Mucosa of rectum (tissue), 2 donors: ENCODE results near the gene ADAM12.

Experiments
- H3K27ac ChIP-seq, 2 donors: one replicate each; pipeline ENCODE4 v1.7.0; 2013; ENCODE audit warnings: inconsistent platforms in 2 of 2, low read depth in 2 of 2, low read length in 2 of 2
- H3K27me3 ChIP-seq, 2 donors: one replicate each; pipeline ENCODE4 v1.7.0; 2013; ENCODE audit warnings: low read length in 2 of 2; ENCODE audit not compliant: control insufficient read depth in 2 of 2, insufficient read depth in 2 of 2
- H3K36me3 ChIP-seq, 2 donors: one replicate each; pipeline ENCODE4 v1.7.0; 2013; ENCODE audit warnings: low read length in 2 of 2; ENCODE audit not compliant: control insufficient read depth in 2 of 2, insufficient read depth in 2 of 2
- H3K4me1 ChIP-seq, 2 donors: one replicate each; pipeline ENCODE4 v1.7.0; 2013; ENCODE audit warnings: low read length in 2 of 2, mild to moderate bottlenecking in 1 of 2; ENCODE audit not compliant: control insufficient read depth in 2 of 2, insufficient read depth in 2 of 2
- H3K4me3 ChIP-seq, 2 donors: one replicate each; pipeline ENCODE4 v1.7.0; 2013; ENCODE audit warnings: low read length in 2 of 2
- H3K9ac ChIP-seq, 2 donors: one replicate each; pipeline ENCODE4 v1.7.0; 2013; ENCODE audit warnings: low read length in 2 of 2, low read depth in 1 of 2, mild to moderate bottlenecking in 1 of 2
- H3K9me3 ChIP-seq, 2 donors: one replicate each; pipeline ENCODE4 v1.7.0; 2013; ENCODE audit warnings: low read length in 2 of 2; ENCODE audit not compliant: control insufficient read depth in 2 of 2
- donor health status: healthy.
- donor health status: Normal muscosa, but diverticular disease.

The ADAM12 gene

DNA sequence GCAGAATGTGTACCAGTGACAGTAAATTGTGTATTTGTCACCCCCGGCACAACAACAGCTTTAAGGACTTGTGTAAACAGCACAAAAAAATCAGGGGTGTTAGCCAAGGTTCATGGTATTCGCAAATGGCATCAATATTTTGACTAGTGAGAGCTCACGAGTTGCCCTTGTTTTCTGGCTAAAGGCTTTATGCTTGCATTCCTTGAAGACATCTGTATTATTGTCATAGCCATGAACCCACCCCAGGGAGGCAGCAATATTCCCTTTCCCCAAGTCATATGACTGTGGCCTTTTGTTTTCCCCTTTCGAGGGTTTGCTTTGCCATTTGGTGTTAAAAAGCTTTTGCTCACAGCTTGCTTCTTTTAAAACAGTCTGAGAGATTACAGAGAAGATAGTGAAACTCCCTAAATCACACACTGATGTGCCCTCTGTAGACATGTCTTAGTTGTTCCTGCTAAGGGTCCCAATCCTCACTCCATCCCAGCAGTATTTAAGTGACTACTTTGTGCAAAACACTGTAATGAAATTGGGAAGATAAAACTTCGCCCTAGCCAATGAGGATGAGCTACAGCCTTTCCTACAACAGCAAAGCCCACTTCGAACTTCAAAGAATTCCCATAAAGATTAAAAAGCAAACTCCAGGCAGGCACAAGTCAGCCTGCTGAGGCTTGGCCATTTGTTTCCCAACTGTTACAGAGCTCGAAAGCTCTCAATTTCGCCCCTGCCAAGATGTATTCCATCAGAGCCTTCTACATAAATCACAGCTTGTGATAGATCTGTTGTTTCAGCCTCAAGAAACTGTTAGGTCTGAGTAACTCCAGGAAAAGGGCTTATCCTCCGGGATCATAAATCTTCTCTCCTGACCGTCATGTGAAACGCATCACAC lies 172.3 kb downstream of the ADAM12 start:
- H3K27ac ChIP-seq = no peak overlapping the region
- no peaks in the 10 kb centered on the region for H3K4me1 ChIP-seq
- no peaks in the 10 kb centered on the region for H3K27me3 ChIP-seq
- H3K9ac ChIP-seq = no peak overlapping the region
- no peaks in the 10 kb centered on the region for H3K36me3 ChIP-seq
- no peaks in the 10 kb centered on the region for H3K9me3 ChIP-seq
- H3K4me3 ChIP-seq = no peak overlapping the region

DNA sequence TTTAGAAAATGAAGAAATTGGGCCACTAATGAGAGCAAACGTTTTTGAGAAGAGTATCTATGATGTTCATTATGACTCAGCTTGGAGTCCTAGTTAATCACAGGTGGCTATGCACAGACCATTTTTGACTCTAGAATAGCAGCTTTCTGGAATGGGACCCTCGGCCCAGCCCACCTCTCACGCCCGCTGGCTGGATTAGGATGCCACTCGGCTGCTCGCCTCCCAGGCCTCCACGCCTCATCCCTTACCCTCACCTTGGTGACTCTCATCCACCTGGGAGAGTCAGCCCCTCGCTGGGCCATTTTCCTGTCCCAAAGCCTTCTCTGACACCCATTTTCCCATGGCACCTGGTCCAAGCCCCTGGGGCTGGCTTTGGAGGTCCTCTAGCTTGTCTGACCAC lies 173.6 kb downstream of the ADAM12 start:
- Histone ChIP-seq H3K4me3 (no peak overlapping the region), H3K27ac (no peak overlapping the region), H3K9me3 (no peaks in the 10 kb centered on the region), H3K36me3 (no peaks in the 10 kb centered on the region), H3K9ac (no peak overlapping the region), H3K4me1 (no peaks in the 10 kb centered on the region), H3K27me3 (no peaks in the 10 kb centered on the region)

DNA sequence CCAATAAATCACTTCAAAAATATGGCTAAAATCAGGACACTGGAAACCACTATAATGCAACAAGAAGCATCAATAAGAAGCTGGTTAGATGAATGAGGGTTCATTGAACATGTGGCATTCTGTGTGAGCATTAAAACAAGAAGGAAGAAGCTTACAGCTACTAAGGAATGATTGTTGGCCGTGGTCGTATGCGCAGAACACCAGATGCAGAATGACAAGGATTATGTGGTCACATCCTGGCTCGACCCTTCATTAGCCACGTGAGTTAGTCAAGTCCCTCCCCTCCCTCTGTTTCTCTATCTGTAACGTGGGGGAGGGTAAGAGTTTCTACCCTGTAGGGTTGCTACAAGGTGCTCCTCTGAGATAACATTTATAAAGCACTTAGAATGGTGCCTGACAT lies 174.3 kb downstream of the ADAM12 start:
- H3K4me1 ChIP-seq = no peaks in the 10 kb centered on the region

DNA sequence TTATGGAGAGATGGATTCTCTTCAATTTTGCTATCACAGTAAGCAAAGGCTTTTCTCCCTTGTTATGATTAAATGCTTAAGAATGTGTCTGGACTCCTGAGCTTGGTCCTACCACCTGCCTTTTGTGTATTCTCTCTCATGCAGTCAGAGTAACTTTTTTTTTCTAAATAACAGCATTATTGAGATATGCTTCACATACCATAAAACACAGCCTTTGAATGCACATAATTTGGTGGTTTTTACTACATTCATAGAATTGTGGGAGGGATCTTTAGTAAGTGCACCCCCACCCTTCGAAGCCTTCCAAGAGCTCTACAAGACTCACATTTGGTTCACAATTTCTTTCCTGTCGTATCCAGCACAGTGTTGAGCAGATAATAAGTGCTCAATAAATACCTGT lies 175.5 kb downstream of the ADAM12 start:
- Histone ChIP-seq H3K27ac (no peak overlapping the region), H3K9ac (no peak overlapping the region), H3K27me3 (no peaks in the 10 kb centered on the region), H3K9me3 (no peaks in the 10 kb centered on the region), H3K4me1 (no peaks in the 10 kb centered on the region), H3K36me3 (no peaks in the 10 kb centered on the region), H3K4me3 (no peak overlapping the region)

More for the DNA sequence above, 174.3 kb downstream of the ADAM12 start:
- H3K27ac ChIP-seq = no peak overlapping the region
- no peak overlapping the region for H3K4me3 ChIP-seq
- H3K36me3 ChIP-seq = no peaks in the 10 kb centered on the region
- H3K27me3 ChIP-seq = no peaks in the 10 kb centered on the region
- no peak overlapping the region for H3K9ac ChIP-seq
- H3K9me3 ChIP-seq = no peaks in the 10 kb centered on the region

DNA sequence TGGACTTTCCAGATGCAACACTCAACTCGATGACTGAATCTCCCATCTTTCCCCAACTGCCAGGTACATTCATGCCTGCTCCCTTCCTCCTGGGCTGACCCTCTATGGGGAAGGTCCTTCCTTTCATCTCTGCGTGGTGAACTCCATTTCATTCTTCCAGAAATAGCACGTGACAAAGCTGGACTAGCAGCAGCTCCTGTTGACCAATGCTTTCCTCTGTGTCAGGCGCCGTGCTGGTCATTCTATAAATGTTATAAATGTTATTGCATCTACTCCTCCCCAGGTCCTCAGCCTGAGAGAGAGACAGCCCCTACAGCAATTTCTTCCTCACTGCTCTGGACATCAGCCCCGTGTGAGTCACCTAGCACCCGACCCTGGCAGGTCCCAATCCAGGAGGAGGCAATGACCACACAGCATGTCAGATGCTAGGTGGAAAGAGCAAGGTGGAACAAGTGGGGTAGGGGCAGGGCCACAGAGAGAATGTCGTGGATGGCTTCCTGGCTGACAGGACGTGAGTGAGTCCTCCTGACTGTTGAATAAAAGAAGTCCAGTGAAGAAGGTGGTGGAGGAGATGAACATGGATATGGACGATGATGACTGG lies 178.1 kb downstream of the ADAM12 start:
- no peaks in the 10 kb centered on the region for H3K27me3 ChIP-seq
- no peaks in the 10 kb centered on the region for H3K9me3 ChIP-seq
- H3K4me3 ChIP-seq = no peak overlapping the region
- H3K4me1 ChIP-seq = no peaks in the 10 kb centered on the region
- no peaks in the 10 kb centered on the region for H3K36me3 ChIP-seq
- H3K9ac ChIP-seq = no peak overlapping the region
- H3K27ac ChIP-seq = no peak overlapping the region

DNA sequence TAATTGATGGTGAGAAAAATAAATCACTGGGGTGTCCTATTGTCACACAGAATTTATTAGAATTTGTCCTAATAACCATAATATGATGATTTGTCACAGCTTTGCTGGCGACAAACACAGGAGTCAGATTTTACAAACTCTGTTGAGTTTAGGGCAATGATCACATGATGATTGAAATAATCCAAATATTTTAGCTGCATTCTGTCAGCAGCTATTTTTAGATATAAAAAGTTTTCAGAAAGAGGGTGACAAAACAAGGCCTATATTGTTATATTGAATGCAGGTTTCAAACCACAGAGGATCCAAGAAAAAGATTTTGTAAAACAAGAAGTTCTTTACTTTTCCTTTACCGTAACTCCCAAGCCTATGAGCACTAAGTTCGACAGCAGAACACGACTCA lies 178.8 kb downstream of the ADAM12 start:
- Histone ChIP-seq H3K27ac (no peak overlapping the region), H3K9me3 (no peaks in the 10 kb centered on the region), H3K9ac (no peak overlapping the region), H3K36me3 (no peaks in the 10 kb centered on the region), H3K4me3 (no peak overlapping the region), H3K4me1 (no peaks in the 10 kb centered on the region), H3K27me3 (no peaks in the 10 kb centered on the region)

DNA sequence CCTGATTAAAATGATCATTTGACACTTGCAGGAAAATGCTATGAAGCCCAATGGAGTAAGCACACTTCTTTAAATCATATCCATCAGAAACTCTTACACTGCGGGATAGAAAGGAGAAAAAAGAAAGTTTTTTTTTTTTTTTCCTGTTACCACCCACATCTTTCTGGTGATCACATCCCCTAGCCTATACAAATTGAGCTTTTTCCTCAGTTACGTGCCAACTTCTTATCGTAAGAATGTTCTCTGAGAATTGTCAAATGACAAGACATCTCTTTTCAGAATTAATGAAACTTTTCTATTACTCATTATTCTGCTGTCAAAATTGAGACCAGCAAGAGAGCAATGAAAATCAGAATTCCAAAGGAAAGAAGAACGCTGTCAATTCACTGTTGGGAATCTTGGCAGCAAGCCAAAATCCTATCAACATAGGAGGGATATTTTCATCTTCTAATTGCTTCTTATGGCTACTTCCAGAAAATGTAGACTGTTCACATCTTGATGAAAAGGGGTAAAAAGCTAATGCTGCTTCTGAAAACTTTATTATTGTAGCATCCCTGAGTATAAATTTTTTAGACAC lies 179.5 kb downstream of the ADAM12 start:
- no peaks in the 10 kb centered on the region for H3K27me3 ChIP-seq
- no peaks in the 10 kb centered on the region for H3K4me1 ChIP-seq
- no peak overlapping the region for H3K27ac ChIP-seq
- H3K4me3 ChIP-seq = no peak overlapping the region
- no peak overlapping the region for H3K9ac ChIP-seq
- H3K9me3 ChIP-seq = no peaks in the 10 kb centered on the region
- H3K36me3 ChIP-seq = no peaks in the 10 kb centered on the region

DNA sequence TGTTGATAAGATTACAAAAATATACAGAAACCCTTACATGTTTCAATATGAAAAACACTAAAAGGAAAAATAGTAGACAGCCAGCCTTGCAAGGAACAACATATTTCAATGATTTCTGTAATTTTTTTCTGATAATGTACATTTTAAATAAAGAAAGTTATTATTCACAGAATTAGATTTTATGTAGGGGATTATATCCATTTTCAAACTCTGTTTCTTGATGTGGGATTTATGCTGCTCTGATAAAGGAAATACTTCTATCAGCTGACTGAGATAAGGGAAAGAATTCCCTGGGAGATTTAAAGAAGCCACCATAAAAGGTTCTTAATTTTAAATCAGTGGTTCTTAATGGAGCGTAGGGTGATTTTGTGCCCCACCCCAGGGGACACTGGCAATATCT lies 180.4 kb downstream of the ADAM12 start:
- Histone ChIP-seq H3K27ac (no peak overlapping the region), H3K27me3 (no peaks in the 10 kb centered on the region), H3K4me1 (no peaks in the 10 kb centered on the region), H3K9ac (no peak overlapping the region), H3K9me3 (no peaks in the 10 kb centered on the region), H3K36me3 (no peaks in the 10 kb centered on the region), H3K4me3 (no peak overlapping the region)

DNA sequence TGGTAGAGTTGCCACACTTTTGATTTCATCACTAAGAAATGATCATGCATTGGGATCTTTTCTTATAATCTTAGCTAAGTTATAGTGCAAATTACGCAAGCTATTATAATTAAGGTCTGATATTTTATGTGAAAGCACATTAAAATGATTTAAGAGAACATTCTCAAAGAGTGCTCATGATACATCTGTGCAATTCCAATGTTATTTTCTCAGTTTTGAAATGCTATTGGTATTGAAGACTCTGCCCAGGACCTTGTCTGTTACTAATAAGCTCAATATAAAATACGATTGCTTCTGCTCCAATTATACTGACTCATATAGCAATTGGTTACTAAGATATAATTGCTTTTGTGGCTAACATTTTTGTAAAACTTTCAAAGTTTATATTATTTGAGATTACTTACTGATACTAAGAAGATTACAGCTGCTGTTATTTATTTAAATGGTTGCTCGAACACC lies 180.9 kb downstream of the ADAM12 start:
- Histone ChIP-seq H3K36me3 (no peaks in the 10 kb centered on the region), H3K4me1 (no peaks in the 10 kb centered on the region), H3K27ac (no peak overlapping the region), H3K9ac (no peak overlapping the region), H3K4me3 (no peak overlapping the region), H3K9me3 (no peaks in the 10 kb centered on the region), H3K27me3 (no peaks in the 10 kb centered on the region)

DNA sequence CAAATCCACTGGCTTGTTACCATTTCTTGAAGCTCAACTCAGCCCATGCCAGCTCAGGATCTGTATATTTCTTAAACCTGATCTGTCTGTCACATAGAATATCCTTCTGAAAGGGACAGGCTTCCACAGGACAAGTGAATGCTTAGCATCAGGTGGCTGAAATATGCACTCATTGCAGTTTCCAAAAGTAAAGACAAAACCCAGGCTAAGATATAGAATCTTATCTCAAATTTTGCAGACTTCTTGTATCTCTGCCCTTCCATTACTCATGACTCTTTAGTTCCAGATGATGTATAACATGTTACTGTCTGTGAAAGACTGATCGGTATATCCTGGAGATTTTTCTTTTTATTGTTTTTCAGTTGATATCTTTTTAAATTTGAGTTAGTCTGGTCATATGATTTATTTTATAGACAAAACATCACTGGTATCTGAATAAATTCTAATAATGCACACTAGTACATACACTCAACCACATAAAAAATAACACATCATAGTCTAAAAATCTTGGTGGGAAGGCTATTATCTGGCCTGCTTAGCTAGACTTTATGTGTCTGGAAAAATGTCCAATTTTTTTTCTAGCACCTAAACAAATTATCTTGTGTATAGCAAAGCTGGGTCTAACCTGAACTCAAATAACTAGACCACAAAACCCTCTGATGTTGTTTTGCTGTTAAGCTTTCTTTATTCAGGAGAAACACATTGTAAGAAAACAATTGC lies 182.6 kb downstream of the ADAM12 start:
- H3K27me3 ChIP-seq = no peaks in the 10 kb centered on the region
- no peaks in the 10 kb centered on the region for H3K36me3 ChIP-seq

More for the DNA sequence above, 182.6 kb downstream of the ADAM12 start:
- Histone ChIP-seq H3K4me1 (no peaks in the 10 kb centered on the region), H3K9me3 (no peaks in the 10 kb centered on the region), H3K9ac (no peak overlapping the region), H3K4me3 (no peak overlapping the region), H3K27ac (no peak overlapping the region)
